ENCODE results near the gene NSUN6. TPM values are rescaled to one million over a fixed set of nuclear protein-coding genes. Genes with fewer than 3 reads are reported as not detected.

NSUN6 gene
- total RNA-seq, 4 donors from 2014 or later = 18.6 to 104 (median 22.5) TPM

GRCh38 chr10:18683427-18683826 lies 32.0 kb upstream of the NSUN6 start:
- intact Hi-C loops (cut with DNase I) = no loop called here
- Histone ChIP-seq H3K9me3 (no peaks in the 10 kb centered on the region), H3K4me3 (replicated peaks in 1 of 3) (no peak overlapping the region), H3K36me3 (no peaks in the 10 kb centered on the region), H3K4me1 (no peaks in the 10 kb centered on the region), H3K27me3 (no peaks in the 10 kb centered on the region), H3K27ac (no peak overlapping the region)
- DNase-seq = no peak
- TF ChIP-seq CTCF (IDR thresholded peaks at IDR 0.05) = no peak
- no peak for TF ChIP-seq POLR2A (IDR thresholded peaks at IDR 0.05)
- 61 to 86% methylated on average over 1 of the region's 1 CpG for WGBS, 2 donors

- Histone ChIP-seq H3K4me1 (no peaks in the 10 kb centered on the region), H3K9me3 (no peaks in the 10 kb centered on the region), H3K36me3 (no peaks in the 10 kb centered on the region), H3K27ac (no peak overlapping the region), H3K27me3 (no peaks in the 10 kb centered on the region), H3K4me3 (replicated peaks in 1 of 3) (no peak overlapping the region)
- TF ChIP-seq POLR2A (IDR thresholded peaks at IDR 0.05) (no peak), CTCF (IDR thresholded peaks at IDR 0.05) (no peak)
- intact Hi-C loops (cut with DNase I) = no loop called here
- no peak for DNase-seq
- 74 to 79% methylated on average over 4 of the region's 4 CpGs for WGBS, 2 donors
Measured at GRCh38 chr10:18681971-18682411, 30.6 kb upstream of the NSUN6 start.

- Histone ChIP-seq H3K36me3 (no peaks in the 10 kb centered on the region), H3K27ac (no peak overlapping the region), H3K4me1 (no peaks in the 10 kb centered on the region), H3K4me3 (replicated peaks in 1 of 3) (no peak overlapping the region), H3K27me3 (no peaks in the 10 kb centered on the region), H3K9me3 (no peaks in the 10 kb centered on the region)
- DNase-seq = no peak
- 38 to 41% methylated on average over 2 of the region's 2 CpGs for WGBS, 2 donors
- intact Hi-C loops (cut with DNase I) = no loop called here
- no peak for TF ChIP-seq POLR2A (IDR thresholded peaks at IDR 0.05)
- TF ChIP-seq CTCF (IDR thresholded peaks at IDR 0.05) = no peak
Measured at GRCh38 chr10:18681366-18681765, 30.0 kb upstream of the NSUN6 start.

- H3K9me3 ChIP-seq = no peaks in the 10 kb centered on the region
- H3K4me3 ChIP-seq (replicated peaks in 1 of 3) = no peak overlapping the region
- no peak for TF ChIP-seq POLR2A (IDR thresholded peaks at IDR 0.05)
- no peak for TF ChIP-seq CTCF (IDR thresholded peaks at IDR 0.05)
- intact Hi-C loops (cut with DNase I) = no loop called here
- H3K27me3 ChIP-seq = no peaks in the 10 kb centered on the region
- DNase-seq = no peak
- WGBS, 2 donors = 92 to 97% methylated on average over 3 of the region's 3 CpGs
- no peaks in the 10 kb centered on the region for H3K36me3 ChIP-seq
- H3K4me1 ChIP-seq = no peaks in the 10 kb centered on the region
- no peak overlapping the region for H3K27ac ChIP-seq
Measured at GRCh38 chr10:18680754-18681153, 29.4 kb upstream of the NSUN6 start.

DNA sequence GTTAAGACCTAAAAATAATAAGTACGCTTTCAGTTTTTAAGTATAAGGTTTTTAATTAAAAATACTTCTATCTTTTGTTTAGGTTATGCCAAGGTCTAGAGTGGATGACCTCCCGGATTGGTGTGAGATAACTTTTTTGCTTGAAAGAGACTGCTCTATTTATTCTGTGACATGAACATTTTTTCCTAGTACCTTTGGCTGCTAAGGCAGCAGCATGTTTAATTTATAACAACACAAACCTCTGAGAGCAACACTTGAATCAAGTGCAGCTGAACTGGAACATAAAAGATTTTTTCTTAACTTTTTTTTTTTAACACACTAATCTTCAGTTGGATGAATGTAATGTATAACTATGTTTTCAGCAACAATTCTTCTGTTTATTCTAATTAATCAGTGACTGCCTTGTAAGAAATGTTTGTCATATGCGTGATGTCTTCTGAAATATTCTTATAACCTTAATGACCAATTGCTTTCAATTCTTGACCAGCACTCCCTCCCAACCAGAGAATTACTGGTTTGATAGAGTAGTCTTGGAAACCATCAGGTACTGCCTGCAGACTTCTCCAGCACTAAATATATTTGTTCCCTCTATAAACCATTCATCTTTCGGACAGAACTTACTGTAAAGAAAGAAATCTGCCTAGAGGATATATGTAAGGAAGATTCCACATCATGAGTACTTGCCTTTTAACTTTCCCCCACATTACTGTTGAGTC lies 23.9 kb upstream of the NSUN6 start:
- intact Hi-C loops (cut with DNase I) = no loop called here
- no peak overlapping the region for H3K27ac ChIP-seq
- WGBS, 2 donors = 80 to 83% methylated on average over 4 of the region's 4 CpGs

More for the DNA sequence above, 23.9 kb upstream of the NSUN6 start:
- Histone ChIP-seq H3K4me3 (replicated peaks in 1 of 3) (no peak overlapping the region), H3K36me3 (peaks cover 2 to 16% of the 10 kb centered on the region in 2 donors), H3K27me3 (no peaks in the 10 kb centered on the region), H3K9me3 (no peaks in the 10 kb centered on the region), H3K4me1 (peaks cover 0 to 3% of the 10 kb centered on the region in 2 donors)
- TF ChIP-seq POLR2A (IDR thresholded peaks at IDR 0.05) = no peak
- TF ChIP-seq CTCF (IDR thresholded peaks at IDR 0.05) = no peak
- DNase-seq = no peak

Measured in thyroid gland (tissue), 4 donors.